T follicular helper cell (primary cell): Measurements from ENCODE around the gene LEMD1.
"Not testable (repeated sequence)": the region's sequence is repeated elsewhere in the genome, so short reads cannot be mapped to it uniquely, and the experiment has no call there.

Experiments
- DNase-seq: peaks from one replicate; pipeline ENCODE4 v3.0.0-alpha.2; 2020; ENCODE audit warnings: low read depth

LEMD1 gene

GRCh38 chr1:205430696-205431305 lies 8.9 kb upstream of the LEMD1 start:
- peak; percentile 26 for DNase-seq

- DNase-seq, result no peak
Measured at GRCh38 chr1:205429762-205430695, 8.2 kb upstream of the LEMD1 start.

- no peak for DNase-seq
Measured at GRCh38 chr1:205424901-205425600, 3.2 kb upstream of the LEMD1 start.

- no peak for DNase-seq
Measured at GRCh38 chr1:205423814-205424399, 2.1 kb upstream of the LEMD1 start.

- DNase-seq, result no peak
Measured at GRCh38 chr1:205422993-205423642, 1.3 kb upstream of the LEMD1 start.

- DNase-seq, result no peak
Measured at GRCh38 chr1:205420938-205421337, 918 bp downstream of the LEMD1 start.

GRCh38 chr1:205417870-205418635 lies 3.8 kb downstream of the LEMD1 start:
- no peak for DNase-seq

- no peak for DNase-seq
Measured at GRCh38 chr1:205416322-205416721, 5.5 kb downstream of the LEMD1 start.

- DNase-seq, result no peak
Measured at GRCh38 chr1:205410581-205411298, 11.1 kb downstream of the LEMD1 start.

GRCh38 chr1:205407970-205408369 lies 13.9 kb downstream of the LEMD1 start:
- no peak for DNase-seq

- not testable (repeated sequence) for DNase-seq
Measured at GRCh38 chr1:205406252-205406651, 15.6 kb downstream of the LEMD1 start.

- DNase-seq, result not testable (repeated sequence)
Measured at GRCh38 chr1:205404484-205404883, 17.4 kb downstream of the LEMD1 start.

GRCh38 chr1:205398586-205398985 lies 23.3 kb downstream of the LEMD1 start:
- no peak for DNase-seq

GRCh38 chr1:205396967-205397616 lies 24.8 kb downstream of the LEMD1 start:
- DNase-seq, result no peak

GRCh38 chr1:205395616-205396015 lies 26.2 kb downstream of the LEMD1 start:
- no peak for DNase-seq

GRCh38 chr1:205392650-205393049 lies 29.2 kb downstream of the LEMD1 start:
- no peak for DNase-seq

- no peak for DNase-seq
Measured at GRCh38 chr1:205391386-205391785, 30.5 kb downstream of the LEMD1 start.

- no peak for DNase-seq
Measured at GRCh38 chr1:205387845-205388244, 34.0 kb downstream of the LEMD1 start.

GRCh38 chr1:205382990-205383389 lies 38.9 kb downstream of the LEMD1 start:
- not testable (repeated sequence) for DNase-seq

GRCh38 chr1:205382561-205382960 lies 39.3 kb downstream of the LEMD1 start:
- DNase-seq, result no peak
